ENCODE measurements around the gene TDRD6.
A peak's percentile ranks its signal among the peaks of the same experiment; 100 is the strongest.

Gene TDRD6

GRCh38 chr6:46657642-46658041 lies 30.0 kb upstream of the TDRD6 start:
- Mint-ChIP-seq H3K4me1 (peaks cover 11% of the 10 kb centered on the region), H3K27me3 (peaks cover 21% of the 10 kb centered on the region), H3K4me3 (no peak overlapping the region), H3K9me3 (no peaks in the 10 kb centered on the region), H3K27ac (no peak overlapping the region)
- DNase-seq: no peak
- no peak for ATAC-seq

- ATAC-seq (no peak), DNase-seq (no peak)
- H3K27ac Mint-ChIP-seq: no peak overlapping the region
- H3K9me3 Mint-ChIP-seq: no peaks in the 10 kb centered on the region
- no peaks in the 10 kb centered on the region for H3K4me1 Mint-ChIP-seq
- H3K4me3 Mint-ChIP-seq: no peak overlapping the region
- no peaks in the 10 kb centered on the region for H3K27me3 Mint-ChIP-seq
Measured at GRCh38 chr6:46661483-46661882, 26.2 kb upstream of the TDRD6 start.

DNA sequence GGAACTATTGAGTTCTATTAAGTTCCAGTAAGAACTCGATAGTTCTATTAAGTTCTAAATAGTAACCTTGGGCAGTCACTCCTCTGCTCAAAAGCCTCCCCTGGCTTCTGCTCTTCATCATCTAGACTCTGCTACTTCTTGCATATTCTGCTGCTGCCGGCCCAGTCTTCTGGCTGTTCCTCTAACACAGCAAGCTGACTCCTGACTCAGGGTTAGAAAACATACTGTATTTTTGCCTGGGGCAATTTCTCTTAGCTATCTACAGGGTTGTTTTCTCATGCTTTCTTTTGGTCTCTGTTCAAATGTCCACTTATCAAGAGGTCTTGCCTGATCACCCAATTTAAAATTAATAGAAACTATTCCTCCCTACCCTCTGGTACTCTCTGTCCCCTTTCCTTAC lies 20.3 kb upstream of the TDRD6 start:
- Mint-ChIP-seq H3K27me3 (no peaks in the 10 kb centered on the region), H3K4me1 (no peaks in the 10 kb centered on the region), H3K27ac (no peak overlapping the region), H3K4me3 (no peak overlapping the region), H3K9me3 (no peaks in the 10 kb centered on the region)
- ATAC-seq (no peak), DNase-seq (no peak)

GRCh38 chr6:46674410-46674809 lies 13.3 kb upstream of the TDRD6 start:
- no peak for DNase-seq
- Mint-ChIP-seq H3K27ac (no peak overlapping the region), H3K27me3 (no peaks in the 10 kb centered on the region), H3K4me3 (no peak overlapping the region), H3K9me3 (no peaks in the 10 kb centered on the region), H3K4me1 (no peaks in the 10 kb centered on the region)
- peak; percentile 45 for ATAC-seq

GRCh38 chr6:46676604-46677313 lies 10.9 kb upstream of the TDRD6 start:
- no peak overlapping the region for H3K27ac Mint-ChIP-seq
- no peaks in the 10 kb centered on the region for H3K4me1 Mint-ChIP-seq
- no peaks in the 10 kb centered on the region for H3K9me3 Mint-ChIP-seq
- ATAC-seq (no peak), DNase-seq (no peak)
- H3K27me3 Mint-ChIP-seq: no peaks in the 10 kb centered on the region
- no peak overlapping the region for H3K4me3 Mint-ChIP-seq

DNA sequence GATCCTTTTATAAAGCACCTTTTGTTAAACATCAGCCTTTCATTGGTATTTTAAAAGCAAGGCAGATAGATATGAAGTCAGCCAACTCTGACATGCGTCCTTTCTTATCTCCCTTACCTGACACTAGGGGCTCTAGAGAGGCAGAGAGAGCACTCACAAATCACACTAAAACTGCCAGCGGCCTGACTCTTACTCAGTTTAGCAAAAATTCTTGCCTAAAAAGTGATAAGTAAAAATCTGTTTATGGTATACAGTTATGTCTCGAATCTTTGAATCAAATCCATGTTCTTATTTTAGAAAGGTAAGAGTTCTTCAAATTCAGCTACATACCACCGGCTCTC lies 10.4 kb upstream of the TDRD6 start:
- H3K9me3 Mint-ChIP-seq: no peaks in the 10 kb centered on the region
- H3K27me3 Mint-ChIP-seq: no peaks in the 10 kb centered on the region
- no peak for ATAC-seq
- no peaks in the 10 kb centered on the region for H3K4me1 Mint-ChIP-seq
- no peak for DNase-seq
- no peak overlapping the region for H3K27ac Mint-ChIP-seq
- H3K4me3 Mint-ChIP-seq: no peak overlapping the region

- no peak for ATAC-seq
- no peak for DNase-seq
- no peak overlapping the region for H3K27ac Mint-ChIP-seq
- no peaks in the 10 kb centered on the region for H3K9me3 Mint-ChIP-seq
- peaks cover 6% of the 10 kb centered on the region for H3K27me3 Mint-ChIP-seq
- no peak overlapping the region for H3K4me3 Mint-ChIP-seq
- H3K4me1 Mint-ChIP-seq: no peaks in the 10 kb centered on the region
Measured at GRCh38 chr6:46684771-46685170, 2.9 kb upstream of the TDRD6 start.

- ATAC-seq: no peak
- H3K4me1 Mint-ChIP-seq: no peaks in the 10 kb centered on the region
- no peaks in the 10 kb centered on the region for H3K9me3 Mint-ChIP-seq
- H3K4me3 Mint-ChIP-seq: no peak overlapping the region
- no peak for DNase-seq
- no peak overlapping the region for H3K27ac Mint-ChIP-seq
- peaks cover 6% of the 10 kb centered on the region for H3K27me3 Mint-ChIP-seq
Measured at GRCh38 chr6:46688117-46688965, 656 bp downstream of the TDRD6 start.

DNA sequence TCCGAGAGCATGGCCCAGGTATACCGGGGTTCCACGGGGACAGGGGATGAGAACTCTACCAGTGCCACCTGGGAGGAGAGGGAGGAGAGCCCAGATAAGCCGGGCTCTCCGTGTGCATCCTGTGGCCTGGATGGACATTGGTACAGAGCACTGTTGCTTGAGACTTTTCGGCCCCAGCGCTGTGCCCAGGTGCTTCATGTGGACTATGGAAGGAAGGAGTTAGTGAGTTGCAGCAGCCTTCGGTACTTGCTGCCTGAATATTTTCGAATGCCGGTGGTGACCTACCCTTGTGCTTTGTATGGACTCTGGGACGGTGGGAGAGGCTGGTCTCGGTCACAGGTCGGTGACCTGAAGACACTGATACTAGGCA lies 1.3 kb downstream of the TDRD6 start:
- Mint-ChIP-seq H3K4me1 (no peaks in the 10 kb centered on the region), H3K4me3 (no peak overlapping the region), H3K27me3 (peaks cover 6% of the 10 kb centered on the region), H3K27ac (no peak overlapping the region), H3K9me3 (no peaks in the 10 kb centered on the region)
- DNase-seq (no peak), ATAC-seq (no peak)

DNA sequence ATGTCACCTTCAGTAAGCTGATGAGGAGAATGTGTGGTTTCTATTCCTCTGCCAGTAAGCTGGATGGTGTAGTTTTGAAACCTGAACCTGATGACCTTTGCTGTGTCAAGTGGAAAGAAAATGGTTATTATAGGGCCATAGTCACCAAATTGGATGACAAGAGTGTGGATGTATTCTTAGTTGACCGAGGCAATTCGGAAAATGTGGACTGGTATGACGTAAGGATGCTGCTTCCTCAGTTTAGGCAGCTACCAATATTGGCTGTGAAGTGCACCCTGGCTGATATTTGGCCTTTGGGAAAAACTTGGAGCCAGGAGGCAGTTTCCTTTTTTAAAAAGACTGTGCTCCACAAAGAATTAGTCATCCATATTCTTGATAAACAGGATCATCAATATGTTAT lies 2.0 kb downstream of the TDRD6 start:
- Mint-ChIP-seq H3K27ac (no peak overlapping the region), H3K4me3 (no peak overlapping the region), H3K9me3 (no peaks in the 10 kb centered on the region), H3K4me1 (no peaks in the 10 kb centered on the region), H3K27me3 (peaks cover 6% of the 10 kb centered on the region)
- DNase-seq (no peak), ATAC-seq (no peak)

DNA sequence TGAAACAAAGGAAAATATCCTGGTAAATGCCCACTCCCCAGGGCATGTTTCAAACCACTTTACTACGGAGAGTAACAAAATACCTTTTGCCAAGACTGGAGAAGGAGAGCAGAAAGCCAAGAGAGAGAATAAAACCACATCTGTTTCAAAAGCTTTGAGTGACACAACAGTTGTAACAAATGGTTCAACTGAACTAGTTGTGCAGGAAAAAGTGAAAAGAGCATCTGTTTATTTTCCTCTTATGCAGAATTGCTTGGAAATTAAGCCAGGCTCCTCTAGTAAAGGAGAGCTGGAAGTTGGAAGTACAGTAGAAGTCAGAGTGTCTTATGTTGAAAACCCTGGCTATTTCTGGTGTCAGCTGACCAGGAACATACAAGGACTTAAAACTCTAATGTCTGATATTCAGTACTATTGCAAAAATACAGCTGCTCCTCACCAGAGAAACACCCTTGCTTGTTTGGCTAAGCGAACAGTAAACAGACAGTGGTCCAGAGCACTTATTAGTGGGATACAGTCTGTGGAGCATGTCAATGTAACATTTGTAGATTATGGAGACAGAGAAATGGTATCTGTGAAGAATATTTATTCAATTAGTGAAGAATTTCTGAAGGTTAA lies 2.6 kb downstream of the TDRD6 start:
- Mint-ChIP-seq H3K4me1 (no peaks in the 10 kb centered on the region), H3K4me3 (no peak overlapping the region), H3K27ac (no peak overlapping the region), H3K9me3 (no peaks in the 10 kb centered on the region), H3K27me3 (peaks cover 6% of the 10 kb centered on the region)
- ATAC-seq (no peak), DNase-seq (no peak)

DNA sequence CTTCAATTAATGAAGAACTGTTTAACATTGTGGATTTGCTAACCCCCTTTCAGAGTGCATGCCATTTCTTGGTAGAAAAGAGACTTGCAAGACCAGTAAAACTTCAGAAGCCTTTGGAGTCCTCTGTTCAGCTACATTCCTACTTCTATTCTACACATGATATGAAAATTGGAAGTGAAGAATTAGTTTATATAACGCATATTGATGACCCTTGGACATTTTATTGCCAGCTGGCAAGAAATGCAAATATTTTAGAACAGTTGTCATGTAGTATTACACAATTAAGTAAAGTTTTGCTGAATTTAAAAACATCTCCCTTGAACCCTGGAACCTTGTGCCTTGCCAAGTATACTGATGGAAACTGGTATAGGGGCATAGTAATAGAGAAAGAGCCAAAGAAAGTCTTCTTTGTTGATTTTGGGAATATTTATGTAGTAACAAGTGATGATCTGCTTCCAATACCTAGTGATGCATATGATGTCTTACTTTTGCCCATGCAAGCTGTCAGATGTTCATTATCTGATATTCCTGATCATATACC lies 3.3 kb downstream of the TDRD6 start:
- H3K4me3 Mint-ChIP-seq: no peak overlapping the region
- H3K4me1 Mint-ChIP-seq: no peaks in the 10 kb centered on the region
- no peak overlapping the region for H3K27ac Mint-ChIP-seq
- no peak for ATAC-seq
- peaks cover 13% of the 10 kb centered on the region for H3K27me3 Mint-ChIP-seq
- DNase-seq: no peak
- H3K9me3 Mint-ChIP-seq: no peaks in the 10 kb centered on the region

DNA sequence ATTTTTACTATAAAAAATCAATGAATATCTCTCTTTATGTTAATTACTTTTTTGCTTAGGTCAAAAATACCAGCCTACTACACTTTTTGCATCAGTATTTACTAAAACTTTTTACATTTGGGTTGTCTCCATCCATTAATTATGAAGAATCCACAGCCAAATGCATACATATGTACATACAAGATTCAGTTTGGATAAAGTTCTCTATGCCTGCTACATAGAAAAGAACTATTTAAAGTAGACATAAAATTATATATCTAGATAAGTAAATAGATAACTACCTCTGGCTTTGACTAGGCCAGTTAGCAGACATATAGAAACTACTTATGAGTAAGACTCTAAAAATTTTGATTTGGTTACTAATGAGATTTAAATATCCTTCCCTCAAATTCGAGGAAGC lies 12.3 kb downstream of the TDRD6 start:
- no peak overlapping the region for H3K27ac Mint-ChIP-seq
- H3K4me1 Mint-ChIP-seq: no peaks in the 10 kb centered on the region
- no peak overlapping the region for H3K4me3 Mint-ChIP-seq
- no peaks in the 10 kb centered on the region for H3K9me3 Mint-ChIP-seq
- DNase-seq (no peak), ATAC-seq (no peak)
- H3K27me3 Mint-ChIP-seq: peaks cover 40% of the 10 kb centered on the region

GRCh38 chr6:46704562-46704961 lies 16.9 kb downstream of the TDRD6 start:
- H3K27me3 Mint-ChIP-seq: peaks cover 33% of the 10 kb centered on the region
- no peak for DNase-seq
- no peak overlapping the region for H3K4me3 Mint-ChIP-seq
- no peak overlapping the region for H3K27ac Mint-ChIP-seq
- H3K9me3 Mint-ChIP-seq: no peaks in the 10 kb centered on the region
- no peak for ATAC-seq
- H3K4me1 Mint-ChIP-seq: no peaks in the 10 kb centered on the region

DNA sequence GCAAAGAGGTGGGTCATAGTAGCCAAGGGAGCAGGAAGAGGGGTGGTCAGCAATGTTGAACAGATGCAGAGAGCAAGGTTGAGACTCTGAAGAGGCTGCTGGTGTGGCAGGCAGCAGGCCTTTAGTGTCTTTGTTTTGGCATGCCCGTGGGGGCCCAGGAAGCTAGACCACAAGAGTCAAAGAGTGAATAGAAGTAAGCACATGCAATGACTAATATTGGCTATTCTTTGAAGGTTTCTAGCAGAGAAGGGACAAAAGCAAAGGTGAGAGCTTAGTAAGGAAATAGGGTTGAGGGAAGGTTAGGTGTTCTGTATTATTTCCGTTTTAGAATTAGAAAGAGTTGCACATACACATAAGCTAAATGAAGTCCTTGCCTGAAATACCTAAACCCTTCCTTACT lies 18.8 kb downstream of the TDRD6 start:
- peak; percentile 46 for ATAC-seq
- peaks cover 35% of the 10 kb centered on the region for H3K27me3 Mint-ChIP-seq
- H3K27ac Mint-ChIP-seq: no peak overlapping the region
- H3K4me3 Mint-ChIP-seq: no peak overlapping the region
- DNase-seq: no peak
- H3K9me3 Mint-ChIP-seq: no peaks in the 10 kb centered on the region
- no peaks in the 10 kb centered on the region for H3K4me1 Mint-ChIP-seq

- no peak overlapping the region for H3K27ac Mint-ChIP-seq
- no peaks in the 10 kb centered on the region for H3K4me1 Mint-ChIP-seq
- H3K9me3 Mint-ChIP-seq: no peaks in the 10 kb centered on the region
- peaks cover 18% of the 10 kb centered on the region for H3K27me3 Mint-ChIP-seq
- H3K4me3 Mint-ChIP-seq: no peak overlapping the region
- ATAC-seq (no peak), DNase-seq (no peak)
Measured at GRCh38 chr6:46711491-46711890, 23.8 kb downstream of the TDRD6 start.
